Stimulated activated effector memory CD8-positive, alpha-beta T cell treated with anti-CD3 and anti-CD28 coated beads, Interleukin-12 subunit alpha, Interleukin-12 subunit beta, amount 100 ng/mL, for 72 hours (primary cell): ENCODE measurements around the gene MFAP5.
"Not testable (repeated sequence)": the region's sequence is repeated elsewhere in the genome, so short reads cannot be mapped to it uniquely, and the experiment has no call there.

Source experiments
- ATAC-seq: fragments of 150-1000 bp; cut with Tn5 transposase; 2 replicates; pipeline ENCODE4 v1.10.0; 2021
- DNase-seq, 2 donors: peaks; one replicate each; pipeline ENCODE4 v3.0.0; 2021 to 2022; ENCODE audit warnings: low spot score in 2 of 2
- H3K27ac Mint-ChIP-seq: one replicate; pipeline ENCODE4 v1.8.0; 2022; ENCODE audit warnings: mild to moderate bottlenecking, mixed read lengths
- H3K36me3 Mint-ChIP-seq: one replicate; pipeline ENCODE4 v1.8.0; 2022; ENCODE audit warnings: mild to moderate bottlenecking, mixed read lengths
- H3K4me1 Mint-ChIP-seq: one replicate; pipeline ENCODE4 v1.8.0; 2022; ENCODE audit warnings: mixed read lengths
- H3K4me3 Mint-ChIP-seq: one replicate; pipeline ENCODE4 v1.8.0; 2022; ENCODE audit warnings: mild to moderate bottlenecking, mixed read lengths
- H3K9me3 Mint-ChIP-seq: one replicate; pipeline ENCODE4 v1.8.0; 2022; ENCODE audit warnings: mixed read lengths

The MFAP5 gene

DNA sequence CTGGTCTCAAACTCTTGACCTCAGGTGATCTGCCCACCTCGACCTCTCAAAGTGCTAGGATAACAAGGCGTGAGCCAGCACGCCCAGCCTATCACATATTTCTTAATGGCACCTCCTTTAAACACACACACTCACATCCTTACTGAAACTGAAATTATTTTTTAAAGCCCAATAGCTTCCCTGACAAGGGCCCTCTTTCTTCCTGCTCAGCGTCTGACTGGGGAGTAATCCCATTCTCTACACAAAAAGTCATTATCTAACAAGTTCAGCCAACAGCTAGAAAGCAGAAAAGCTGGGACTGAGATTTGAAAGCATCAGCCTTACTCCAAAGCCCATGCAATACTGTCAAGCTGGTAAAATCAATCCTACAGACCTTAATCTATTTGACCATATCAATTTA, 40.0 kb downstream of the MFAP5 start:
- peaks cover 6% of the 10 kb centered on the region for H3K4me1 Mint-ChIP-seq
- no peaks in the 10 kb centered on the region for H3K36me3 Mint-ChIP-seq
- no peak overlapping the region for H3K4me3 Mint-ChIP-seq
- DNase-seq (no peak), ATAC-seq (no peak)
- no peak overlapping the region for H3K27ac Mint-ChIP-seq
- no peaks in the 10 kb centered on the region for H3K9me3 Mint-ChIP-seq

GRCh38 chr12:8615206-8615605, 47.4 kb downstream of the MFAP5 start:
- Mint-ChIP-seq H3K4me3 (no peak overlapping the region), H3K4me1 (peaks cover 6% of the 10 kb centered on the region), H3K27ac (no peak overlapping the region), H3K9me3 (no peaks in the 10 kb centered on the region), H3K36me3 (no peaks in the 10 kb centered on the region)
- no peak for DNase-seq
- no peak for ATAC-seq

- not testable (repeated sequence) for H3K4me3 Mint-ChIP-seq, H3K4me1 Mint-ChIP-seq, DNase-seq, H3K9me3 Mint-ChIP-seq, ATAC-seq, H3K36me3 Mint-ChIP-seq, H3K27ac Mint-ChIP-seq
Observed at GRCh38 chr12:8613881-8614280, 48.7 kb downstream of the MFAP5 start.

- H3K4me1 Mint-ChIP-seq = peaks cover 10% of the 10 kb centered on the region
- H3K9me3 Mint-ChIP-seq = no peaks in the 10 kb centered on the region
- no peak within 1 kb of the TSS for H3K4me3 Mint-ChIP-seq
- no peaks in the 10 kb centered on the region for H3K36me3 Mint-ChIP-seq
- ATAC-seq (no peak), DNase-seq (no peak)
- H3K27ac Mint-ChIP-seq = no peak within 1 kb of the TSS
Observed at GRCh38 chr12:8612629-8613028, 50.0 kb downstream of the MFAP5 start, which contains the start of gene AICDA. Gene AICDA, minus strand, starts transcription at chr12:8612859. Its CDS starts 92 bp downstream, at chr12:8612767.

- Mint-ChIP-seq H3K4me3 (no peak overlapping the region), H3K4me1 (peaks cover 10% of the 10 kb centered on the region), H3K27ac (no peak overlapping the region), H3K36me3 (no peaks in the 10 kb centered on the region), H3K9me3 (no peaks in the 10 kb centered on the region)
- ATAC-seq (no peak), DNase-seq (no peak)
Observed at GRCh38 chr12:8609061-8609570, 53.5 kb downstream of the MFAP5 start.

GRCh38 chr12:8606890-8607289, 55.7 kb downstream of the MFAP5 start:
- Mint-ChIP-seq H3K27ac (no peak overlapping the region), H3K36me3 (no peaks in the 10 kb centered on the region), H3K4me1 (peaks cover 10% of the 10 kb centered on the region), H3K9me3 (no peaks in the 10 kb centered on the region), H3K4me3 (no peak overlapping the region)
- DNase-seq (no peak), ATAC-seq (no peak)

- Mint-ChIP-seq H3K36me3 (no peaks in the 10 kb centered on the region), H3K27ac (no peak overlapping the region), H3K4me1 (peaks cover 10% of the 10 kb centered on the region)
Observed at GRCh38 chr12:8605057-8605456, 57.6 kb downstream of the MFAP5 start.

DNA sequence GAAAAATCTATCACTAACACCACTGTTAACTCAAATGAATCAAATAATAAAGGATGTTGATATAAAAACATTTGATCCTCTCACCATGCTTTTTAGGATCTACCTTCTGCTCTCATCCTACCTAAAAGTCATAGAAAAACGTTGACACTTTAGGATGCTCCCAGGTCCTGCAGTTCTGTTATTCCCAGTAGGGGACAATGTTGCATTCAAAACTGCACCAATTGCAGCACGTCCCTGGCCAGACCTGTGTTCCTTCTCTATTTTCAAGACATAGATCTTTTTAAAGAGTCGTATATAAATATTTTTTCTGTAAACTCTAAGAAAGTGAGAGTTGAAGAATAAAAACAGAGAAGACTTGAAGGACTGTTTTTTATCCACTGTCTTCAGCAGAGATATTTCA, 58.8 kb downstream of the MFAP5 start:
- no peak overlapping the region for H3K27ac Mint-ChIP-seq
- no peak for ATAC-seq
- H3K4me1 Mint-ChIP-seq = peaks cover 2% of the 10 kb centered on the region
- H3K36me3 Mint-ChIP-seq = no peaks in the 10 kb centered on the region
- H3K9me3 Mint-ChIP-seq = no peaks in the 10 kb centered on the region
- no peak for DNase-seq
- no peak overlapping the region for H3K4me3 Mint-ChIP-seq

More at GRCh38 chr12:8605057-8605456, 57.6 kb downstream of the MFAP5 start:
- no peak for DNase-seq
- Mint-ChIP-seq H3K4me3 (no peak overlapping the region), H3K9me3 (no peaks in the 10 kb centered on the region)
- ATAC-seq = no peak

DNA sequence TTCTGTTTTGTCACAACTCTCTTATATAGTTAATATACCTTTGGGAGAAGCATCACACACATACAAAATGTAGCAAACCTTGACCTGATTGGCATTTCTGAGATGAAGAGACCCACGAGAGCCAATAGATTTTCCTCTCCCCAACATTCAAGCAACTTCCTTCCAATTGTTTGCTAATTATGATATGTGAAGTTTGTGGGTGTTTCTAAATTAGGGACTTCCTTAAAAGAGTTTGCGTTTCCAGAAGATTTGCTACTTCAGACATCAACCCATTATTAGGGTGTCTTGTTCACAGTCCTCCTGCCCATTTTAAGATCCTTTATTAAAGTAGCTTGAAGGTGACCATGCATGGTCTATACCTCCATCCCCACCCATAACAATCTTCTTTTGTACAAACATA, 59.3 kb downstream of the MFAP5 start:
- H3K4me3 Mint-ChIP-seq = no peak overlapping the region
- no peak overlapping the region for H3K27ac Mint-ChIP-seq
- ATAC-seq (no peak), DNase-seq (no peak)
- no peaks in the 10 kb centered on the region for H3K9me3 Mint-ChIP-seq
- H3K36me3 Mint-ChIP-seq = no peaks in the 10 kb centered on the region
- no peaks in the 10 kb centered on the region for H3K4me1 Mint-ChIP-seq

- ATAC-seq = no peak
- no peak overlapping the region for H3K27ac Mint-ChIP-seq
- no peaks in the 10 kb centered on the region for H3K9me3 Mint-ChIP-seq
- no peak for DNase-seq
- no peaks in the 10 kb centered on the region for H3K4me1 Mint-ChIP-seq
- H3K4me3 Mint-ChIP-seq = no peak overlapping the region
- H3K36me3 Mint-ChIP-seq = no peaks in the 10 kb centered on the region
Observed at GRCh38 chr12:8596561-8596960, 66.1 kb downstream of the MFAP5 start.
